Measurements from ENCODE around the gene MRNIP. TPM values are rescaled to one million over a fixed set of nuclear protein-coding genes. Genes with fewer than 3 reads are reported as not detected.

Gene MRNIP
- total RNA-seq, 1 donor from 2014 or later: 40.5 TPM

GRCh38 chr5:179821298-179822058 lies 37.1 kb downstream of the MRNIP start:
- DNase-seq (ENCODE audit: low spot score): peak; percentile 97

- peak; percentile 86 for DNase-seq (ENCODE audit: low spot score)
Measured at GRCh38 chr5:179820483-179821297, 37.9 kb downstream of the MRNIP start, which contains the start of gene SQSTM1. TSS of gene SQSTM1 (plus strand) at chr5:179820905. CDS start at chr5:179820937, 32 bp downstream.

GRCh38 chr5:179820127-179820482 lies 38.5 kb downstream of the MRNIP start:
- no peak for DNase-seq (ENCODE audit: low spot score)

GRCh38 chr5:179819296-179820126 lies 39.1 kb downstream of the MRNIP start:
- DNase-seq (ENCODE audit: low spot score): peak; percentile 77

DNA sequence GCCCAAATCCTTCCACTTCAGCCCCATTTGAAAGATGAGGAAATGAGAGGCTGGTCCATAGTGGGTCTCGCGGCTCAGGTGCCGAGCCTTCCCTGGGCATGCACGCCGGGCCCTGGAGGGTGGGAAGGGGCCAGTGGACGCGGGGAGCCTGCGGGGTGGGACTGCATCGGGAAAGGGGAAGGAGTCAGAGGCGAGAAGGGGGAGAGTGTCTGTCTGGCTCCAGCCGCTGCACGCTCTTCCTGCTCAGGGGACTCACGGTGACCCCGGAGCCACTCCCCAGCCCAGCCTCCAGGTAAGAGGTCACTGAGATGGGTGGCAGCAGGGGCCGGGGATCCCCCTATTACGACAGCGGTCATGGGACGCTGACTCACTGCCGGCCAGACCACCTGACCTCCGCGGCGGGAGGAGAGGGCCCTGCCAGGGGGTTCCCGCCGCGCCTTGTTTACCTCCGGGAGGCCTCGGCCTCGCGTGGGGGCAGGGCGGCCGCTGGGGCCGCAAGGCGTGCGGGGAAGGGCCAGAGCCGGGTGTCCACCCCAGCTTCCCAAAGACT lies 39.8 kb downstream of the MRNIP start:
- DNase-seq (ENCODE audit: low spot score): peak; percentile 98

GRCh38 chr5:179817890-179818745 lies 40.5 kb downstream of the MRNIP start:
- no peak for DNase-seq (ENCODE audit: low spot score)

DNA sequence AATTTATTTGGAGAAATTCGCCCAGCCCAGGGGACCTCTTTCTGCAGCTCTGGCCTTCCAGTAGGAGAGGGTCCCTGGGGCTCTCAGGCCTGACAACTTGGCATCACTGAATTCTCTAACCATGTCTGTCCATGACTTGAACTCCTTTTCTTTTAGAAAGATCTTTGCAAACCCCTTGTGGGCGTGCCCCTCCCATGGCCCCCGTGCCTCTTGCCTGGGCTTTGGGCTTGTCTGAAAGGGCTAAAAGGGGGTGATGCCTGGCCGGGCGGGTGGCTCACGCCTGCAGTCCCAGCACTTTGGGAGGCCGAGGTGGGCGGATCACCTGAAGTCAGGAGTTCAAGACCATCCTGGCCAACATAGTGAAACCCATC lies 41.2 kb downstream of the MRNIP start:
- DNase-seq (ENCODE audit: low spot score): no peak

- DNase-seq (ENCODE audit: low spot score): no peak
Measured at GRCh38 chr5:179816796-179817469, 41.7 kb downstream of the MRNIP start.

- no peak for DNase-seq (ENCODE audit: low spot score)
Measured at GRCh38 chr5:179816401-179816795, 42.2 kb downstream of the MRNIP start.

- no peak for DNase-seq (ENCODE audit: low spot score)
Measured at GRCh38 chr5:179815491-179816249, 42.9 kb downstream of the MRNIP start.

DNA sequence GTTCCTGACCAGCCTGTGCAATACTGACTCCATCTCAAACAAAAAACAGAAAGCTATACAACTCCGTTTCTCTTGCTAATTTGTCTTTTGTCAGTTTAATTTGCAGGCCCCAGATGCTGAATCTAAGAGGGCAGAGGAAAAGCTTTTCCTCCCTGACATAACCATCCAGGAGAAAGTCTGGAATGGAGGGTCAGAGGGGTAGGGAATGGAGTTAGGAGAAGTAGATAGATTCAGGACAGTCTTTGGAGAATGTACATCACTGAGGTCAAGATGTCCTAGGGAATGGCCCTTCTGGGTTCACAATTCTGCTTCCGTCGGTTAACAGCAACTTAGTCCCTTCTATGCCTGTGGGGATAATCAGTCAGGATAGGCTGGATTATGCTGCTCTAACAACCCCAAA lies 44.5 kb downstream of the MRNIP start:
- no peak for DNase-seq (ENCODE audit: low spot score)

DNA sequence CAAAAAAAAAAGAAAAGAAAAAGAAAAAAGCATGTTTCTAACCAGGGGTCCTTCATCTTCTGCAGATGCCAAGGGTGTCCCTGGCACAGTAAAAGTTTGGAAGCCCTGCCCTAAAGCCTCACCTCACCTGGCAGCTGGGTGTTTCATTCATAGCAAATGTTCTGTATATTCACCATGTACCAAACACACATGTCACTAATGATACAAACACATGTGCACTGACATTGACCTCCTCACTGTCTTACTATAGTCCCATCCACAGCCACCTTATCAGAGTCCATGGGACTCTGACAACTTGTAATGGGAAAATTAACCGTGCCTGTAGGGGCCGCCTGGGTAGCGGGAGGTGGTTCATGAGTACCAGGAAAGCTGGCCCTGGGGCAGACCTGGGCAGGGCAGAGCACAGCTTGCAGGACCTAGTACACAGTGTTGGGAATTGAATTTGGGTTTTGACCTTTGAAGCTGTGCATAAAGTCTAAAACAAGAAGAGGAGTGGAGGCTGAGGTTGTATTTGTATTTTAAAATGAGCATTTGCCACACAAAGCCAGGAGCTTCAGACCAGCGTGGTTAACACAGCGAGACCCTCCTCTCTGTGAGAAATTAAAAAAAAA lies 45.5 kb downstream of the MRNIP start:
- DNase-seq (ENCODE audit: low spot score): no peak

- no peak for DNase-seq (ENCODE audit: low spot score)
Measured at GRCh38 chr5:179812135-179812825, 46.3 kb downstream of the MRNIP start.

DNA sequence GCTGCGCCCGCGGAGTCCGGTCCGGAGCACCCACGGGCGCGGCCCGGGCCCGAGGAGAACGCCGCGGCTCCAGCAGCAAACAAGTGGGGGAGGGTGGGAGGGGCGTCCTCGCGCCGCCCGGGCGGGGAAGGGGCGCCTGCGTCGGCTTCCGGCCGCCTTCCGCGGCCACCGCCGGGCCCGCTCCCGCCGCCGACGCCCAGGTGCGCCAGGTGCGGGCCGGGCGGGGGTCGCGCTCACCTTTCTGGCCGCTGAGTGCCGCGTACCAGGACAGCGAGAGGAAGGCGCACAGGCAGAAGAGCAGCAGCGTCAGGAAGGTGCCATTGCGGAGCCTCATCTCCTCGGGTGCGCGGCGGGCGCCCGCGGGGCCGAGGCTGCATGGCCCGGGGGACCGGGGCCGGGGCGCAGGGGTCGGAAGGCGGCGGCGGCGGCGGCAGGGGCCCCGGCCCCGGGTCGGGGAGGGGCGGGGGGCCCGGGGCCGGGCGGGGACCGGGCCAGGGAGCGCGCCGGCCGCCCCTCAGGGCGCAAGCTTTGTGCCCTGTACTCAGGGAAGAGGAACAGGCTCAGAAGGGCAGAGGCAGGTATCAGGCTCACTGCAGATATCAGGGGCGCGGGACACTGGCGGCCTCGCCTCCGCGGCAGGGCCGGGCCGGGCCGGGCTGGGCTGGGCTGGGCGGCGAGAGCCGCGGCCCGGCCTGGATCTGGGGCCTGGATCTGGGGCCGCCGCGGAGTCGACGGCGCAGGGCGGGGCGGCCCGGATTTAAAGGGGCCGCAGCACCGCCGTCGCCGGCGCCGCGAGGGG lies 52.2 kb downstream of the MRNIP start, which contains the start of gene MGAT4B:
Gene MGAT4B, minus strand, starts transcription at position 617 of the 799 bp plus-strand sequence. Its CDS starts 283 bp downstream, at position 334.
- DNase-seq (ENCODE audit: low spot score): peak; percentile 83

GRCh38 chr5:179805529-179806249 lies 52.9 kb downstream of the MRNIP start:
- peak; percentile 45 for DNase-seq (ENCODE audit: low spot score)

DNA sequence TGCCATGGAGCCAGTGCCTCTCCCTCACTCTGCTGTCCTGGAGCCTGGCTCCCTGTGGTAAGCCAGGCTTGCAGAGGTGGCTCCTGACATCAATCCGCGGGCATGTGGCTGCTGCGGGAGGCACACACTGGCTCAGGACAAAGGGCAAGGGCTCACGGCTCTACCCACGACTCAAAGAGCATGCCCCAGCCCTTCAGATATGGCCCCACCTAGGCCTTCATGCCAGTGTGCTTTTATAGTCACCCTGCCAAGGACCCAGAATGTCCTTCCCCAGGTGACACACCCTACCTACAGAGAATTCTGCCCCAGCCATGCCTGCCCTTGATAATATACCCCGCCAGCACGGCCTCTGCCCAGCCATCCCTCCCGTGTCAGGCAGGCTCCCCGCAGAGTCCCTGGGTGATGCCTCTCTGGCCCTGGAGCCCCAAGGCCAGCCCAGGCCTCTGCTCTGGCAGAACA lies 53.5 kb downstream of the MRNIP start:
- DNase-seq (ENCODE audit: low spot score): no peak

- DNase-seq (ENCODE audit: low spot score): no peak
Measured at GRCh38 chr5:179804555-179804947, 54.1 kb downstream of the MRNIP start.
